GM12864 (cell line): ENCODE data around the gene C1orf167.
A peak's percentile ranks its signal among the peaks of the same experiment; 100 is the strongest.
"Not testable (repeated sequence)": the region's sequence is repeated elsewhere in the genome, so short reads cannot be mapped to it uniquely, and the experiment has no call there.

Experiments
- DNase-seq: peaks from one replicate; pipeline ENCODE4 v3.0.0-alpha.2; 2011; ENCODE audit warnings: low read depth
- H3K4me3 ChIP-seq: 2 replicates; pipeline ENCODE4 v1.5.1; 2011; ENCODE audit warnings: mild to moderate bottlenecking, low read depth, low read length, control low read depth
- TF ChIP-seq, protein P1 (sequence below): IDR thresholded peaks from 2 replicates; pipeline ENCODE4 v1.5.1; 2011; ENCODE audit warnings: low read depth, mild to moderate bottlenecking, moderate library complexity, low read length, control low read depth, inconsistent platforms; ENCODE audit errors: missing control alignments

The C1orf167 gene

GRCh38 chr1:11800756-11801433, 38.9 kb downstream of the C1orf167 start:
- DNase-seq = no peak
- TF ChIP-seq, protein P1, sequence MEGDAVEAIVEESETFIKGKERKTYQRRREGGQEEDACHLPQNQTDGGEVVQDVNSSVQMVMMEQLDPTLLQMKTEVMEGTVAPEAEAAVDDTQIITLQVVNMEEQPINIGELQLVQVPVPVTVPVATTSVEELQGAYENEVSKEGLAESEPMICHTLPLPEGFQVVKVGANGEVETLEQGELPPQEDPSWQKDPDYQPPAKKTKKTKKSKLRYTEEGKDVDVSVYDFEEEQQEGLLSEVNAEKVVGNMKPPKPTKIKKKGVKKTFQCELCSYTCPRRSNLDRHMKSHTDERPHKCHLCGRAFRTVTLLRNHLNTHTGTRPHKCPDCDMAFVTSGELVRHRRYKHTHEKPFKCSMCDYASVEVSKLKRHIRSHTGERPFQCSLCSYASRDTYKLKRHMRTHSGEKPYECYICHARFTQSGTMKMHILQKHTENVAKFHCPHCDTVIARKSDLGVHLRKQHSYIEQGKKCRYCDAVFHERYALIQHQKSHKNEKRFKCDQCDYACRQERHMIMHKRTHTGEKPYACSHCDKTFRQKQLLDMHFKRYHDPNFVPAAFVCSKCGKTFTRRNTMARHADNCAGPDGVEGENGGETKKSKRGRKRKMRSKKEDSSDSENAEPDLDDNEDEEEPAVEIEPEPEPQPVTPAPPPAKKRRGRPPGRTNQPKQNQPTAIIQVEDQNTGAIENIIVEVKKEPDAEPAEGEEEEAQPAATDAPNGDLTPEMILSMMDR = no peak
- H3K4me3 ChIP-seq = no peak overlapping the region

DNA sequence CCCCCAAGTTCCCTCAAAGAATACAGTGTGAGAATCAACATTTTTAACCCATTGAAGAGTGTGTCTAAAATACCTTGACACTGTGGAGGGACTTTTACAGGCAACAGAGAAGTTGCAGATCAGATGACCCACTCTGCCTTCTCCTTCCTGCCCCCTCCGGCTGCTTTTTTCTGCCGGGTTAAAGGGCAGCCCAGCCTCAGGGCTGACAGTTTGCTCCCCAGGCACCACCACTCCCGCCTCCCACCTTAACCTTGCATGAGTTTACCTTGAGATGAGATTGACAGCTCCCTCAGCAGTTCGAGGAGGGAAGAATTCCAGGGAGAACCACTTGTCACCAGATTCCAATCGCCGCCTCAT, 40.6 kb downstream of the C1orf167 start:
- TF ChIP-seq, protein P1 = no peak
- no peak for DNase-seq
- peak overlapping the region; percentile 57 for H3K4me3 ChIP-seq

- DNase-seq = peak; percentile 37
- peak overlapping the region; percentile 57 for H3K4me3 ChIP-seq
- TF ChIP-seq, protein P1 = no peak
Measured at GRCh38 chr1:11802973-11803885, 41.2 kb downstream of the C1orf167 start.

GRCh38 chr1:11803924-11804665, 42.1 kb downstream of the C1orf167 start:
- DNase-seq = not testable (repeated sequence)
- H3K4me3 ChIP-seq = peak overlapping the region; percentile 95

GRCh38 chr1:11804666-11805421, 42.9 kb downstream of the C1orf167 start:
- TF ChIP-seq, protein P1 = no peak
- H3K4me3 ChIP-seq = peak overlapping the region; percentile 95
- no peak for DNase-seq

DNA sequence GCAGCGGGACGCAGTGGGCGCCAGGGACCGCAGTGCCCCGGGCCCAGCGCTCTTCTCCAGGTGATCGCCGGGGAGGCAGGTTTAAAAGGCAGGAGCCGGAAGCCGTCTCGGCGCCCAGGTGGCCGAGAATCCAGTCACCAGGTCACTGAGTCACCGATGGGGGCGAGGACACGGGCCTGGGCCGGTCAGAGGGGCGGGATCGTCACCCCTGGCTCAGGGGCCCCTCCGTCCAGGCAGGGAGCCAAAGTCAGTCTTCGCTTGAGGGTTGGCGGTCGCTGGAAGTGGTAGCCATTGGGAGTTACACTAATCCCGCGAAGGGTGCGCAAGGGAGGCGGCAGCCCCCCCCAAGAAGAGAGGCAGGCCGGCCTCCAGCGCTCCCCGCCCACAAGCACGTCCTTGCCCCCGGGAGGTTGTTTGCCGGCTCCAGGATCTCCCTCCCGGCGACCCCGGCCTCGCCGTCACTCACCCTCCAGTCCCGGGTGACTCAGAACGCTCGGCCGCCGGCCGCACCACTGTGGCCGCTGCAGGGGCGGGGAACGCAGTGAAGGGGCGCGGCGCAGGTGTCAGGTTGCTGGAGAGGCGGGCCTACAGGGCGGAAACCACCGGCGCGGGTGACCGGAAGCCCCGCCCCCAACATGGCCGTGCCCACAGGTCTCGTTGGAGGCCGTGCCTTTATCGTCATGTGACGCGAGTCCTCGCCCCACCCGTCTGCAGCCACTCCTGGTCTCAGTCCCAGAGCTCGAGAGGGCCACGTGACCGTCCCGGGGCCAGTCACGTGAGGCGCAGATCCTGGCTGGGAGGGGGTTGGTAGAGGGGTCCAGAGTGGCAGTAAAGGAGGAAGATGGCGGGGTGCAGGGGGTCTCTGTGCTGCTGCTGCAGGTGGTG, 43.7 kb downstream of the C1orf167 start, which contains the start of the genes CLCN6 and MTHFR:
Gene CLCN6 (plus strand): TSS at position 770 of the 885 bp plus-strand sequence. CDS start 72 bp downstream, at position 842.
Gene MTHFR (minus strand): TSS at position 543 of the 885 bp plus-strand sequence. CDS start 2,848 bp downstream, outside the sequence.
- peak within 1 kb of the TSS; percentile 95 for H3K4me3 ChIP-seq
- DNase-seq = peak; percentile 95
- TF ChIP-seq, protein P1 = no peak
